Measurements from ENCODE around the gene FSTL5.
A peak's percentile ranks its signal among the peaks of the same experiment; 100 is the strongest.

FSTL5 gene

DNA sequence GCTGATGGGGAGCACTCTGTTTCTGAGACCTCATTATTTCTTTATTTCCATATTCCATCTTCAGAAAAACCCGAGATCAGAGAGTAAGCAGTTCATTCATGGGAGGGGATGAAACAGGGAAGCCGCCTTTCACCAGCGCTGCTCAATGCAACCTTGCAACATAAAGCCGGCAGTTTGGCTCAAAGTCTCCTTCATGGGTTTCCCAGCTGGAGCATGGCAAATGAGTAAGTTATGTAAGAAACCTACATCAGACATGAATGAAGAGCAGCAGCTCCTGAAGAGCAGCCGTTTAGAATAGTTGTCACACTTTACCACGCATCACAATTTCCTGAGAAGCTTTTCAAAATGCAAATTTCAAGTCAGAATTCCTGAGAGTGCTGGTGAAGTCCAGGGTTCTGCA, 578.8 kb downstream of the FSTL5 start:
- Histone ChIP-seq H2BK15ac (ENCODE audit: low read length) (no peak overlapping the region), H3K4me2 (ENCODE audit: insufficient read depth, low read length, poor library complexity, severe bottlenecking) (no peak overlapping the region), H3K18ac (ENCODE audit: low read length) (no peak overlapping the region), H3K27me3 (ENCODE audit: control insufficient read depth in 3 of 3, insufficient read depth in 3 of 3, low read depth in 1 of 3, low read length in 3 of 3) (no peaks in the 10 kb centered on the region), H3K79me1 (ENCODE audit: low read depth, low read length) (no peaks in the 10 kb centered on the region), H4K91ac (ENCODE audit: low read depth, low read length, poor library complexity) (no peak overlapping the region), H2AK5ac (ENCODE audit: low read depth, low read length) (no peak overlapping the region), H3K4ac (ENCODE audit: low read length) (no peak overlapping the region), H3K36me3 (replicated peaks in 1 of 2; ENCODE audit: control insufficient read depth in 2 of 2, insufficient read depth in 2 of 2, low read length in 2 of 2) (no peaks in the 10 kb centered on the region), H3K9ac (ENCODE audit: low read depth, low read length, poor library complexity) (no peak overlapping the region), H3K14ac (ENCODE audit: low read length) (no peak overlapping the region), H4K8ac (ENCODE audit: low read depth, low read length) (no peak overlapping the region), H2BK12ac (ENCODE audit: low read length) (no peak overlapping the region), H3K23ac (ENCODE audit: low read depth, low read length, poor library complexity) (no peak overlapping the region), H2AFZ (ENCODE audit: low read length) (peak overlapping the region; percentile 60), H3K4me3 (ENCODE audit: low read length in 2 of 2) (no peak overlapping the region), H3K4me1 (ENCODE audit: control insufficient read depth in 2 of 2, insufficient read depth in 1 of 2, low read depth in 1 of 2, low read length in 2 of 2) (peaks cover 0 to 6% of the 10 kb centered on the region in 2 donors), H3K9me3 (replicated peaks in 1 of 2; ENCODE audit: control insufficient read depth in 2 of 2, insufficient read depth in 1 of 2, low read depth in 1 of 2, low read length in 2 of 2) (no peaks in the 10 kb centered on the region), H3K27ac (replicated peaks; ENCODE audit: low read length) (no peak overlapping the region), H2BK120ac (ENCODE audit: low read depth, low read length) (no peak overlapping the region), H2BK5ac (ENCODE audit: low read length) (no peak overlapping the region)
- no peak for DNase-seq (ENCODE audit: low spot score)
- no CpG with 5 or more reads among the region's 6 CpGs for WGBS, 2 donors (ENCODE audit: extremely low coverage in 2 of 2, insufficient read length in 2 of 2, insufficient replicate concordance in 1 of 2)

DNA sequence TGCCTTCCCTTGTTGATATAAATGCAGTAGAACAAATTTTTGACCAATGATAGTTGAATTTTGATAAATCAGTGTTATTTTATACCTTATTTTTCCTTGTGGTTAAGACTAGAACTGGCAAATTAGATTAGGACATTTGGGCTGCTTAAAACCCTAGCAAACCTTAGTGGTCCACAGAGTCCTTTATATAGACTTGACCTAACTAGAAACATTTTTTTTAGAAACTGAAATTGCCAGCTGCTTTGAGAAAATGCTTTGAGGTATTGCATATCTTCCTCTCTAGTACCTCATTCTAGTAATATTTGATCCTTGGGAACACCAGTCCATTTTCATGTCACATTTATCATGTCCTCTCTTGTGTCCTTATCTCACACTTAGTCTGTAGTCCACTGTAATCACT, 580.3 kb downstream of the FSTL5 start:
- no peak overlapping the region for H3K4me2 ChIP-seq (ENCODE audit: insufficient read depth, low read length, poor library complexity, severe bottlenecking)
- no peak overlapping the region for H4K8ac ChIP-seq (ENCODE audit: low read depth, low read length)
- H4K91ac ChIP-seq (ENCODE audit: low read depth, low read length, poor library complexity) = no peak overlapping the region
- H3K4me1 ChIP-seq (ENCODE audit: control insufficient read depth in 2 of 2, insufficient read depth in 1 of 2, low read depth in 1 of 2, low read length in 2 of 2) = peaks cover 0 to 6% of the 10 kb centered on the region in 2 donors
- no peak overlapping the region for H2BK120ac ChIP-seq (ENCODE audit: low read depth, low read length)
- no peak overlapping the region for H3K27ac ChIP-seq (replicated peaks; ENCODE audit: low read length)
- no peak overlapping the region for H3K18ac ChIP-seq (ENCODE audit: low read length)
- no peak overlapping the region for H2BK12ac ChIP-seq (ENCODE audit: low read length)
- H3K14ac ChIP-seq (ENCODE audit: low read length) = no peak overlapping the region
- no peaks in the 10 kb centered on the region for H3K27me3 ChIP-seq (ENCODE audit: control insufficient read depth in 3 of 3, insufficient read depth in 3 of 3, low read depth in 1 of 3, low read length in 3 of 3)
- H3K36me3 ChIP-seq (replicated peaks in 1 of 2; ENCODE audit: control insufficient read depth in 2 of 2, insufficient read depth in 2 of 2, low read length in 2 of 2) = no peaks in the 10 kb centered on the region
- no peak overlapping the region for H3K23ac ChIP-seq (ENCODE audit: low read depth, low read length, poor library complexity)
- H2BK5ac ChIP-seq (ENCODE audit: low read length) = no peak overlapping the region
- no peak overlapping the region for H3K4ac ChIP-seq (ENCODE audit: low read length)
- H3K9me3 ChIP-seq (replicated peaks in 1 of 2; ENCODE audit: control insufficient read depth in 2 of 2, insufficient read depth in 1 of 2, low read depth in 1 of 2, low read length in 2 of 2) = no peaks in the 10 kb centered on the region
- peak overlapping the region; percentile 30 for H2AFZ ChIP-seq (ENCODE audit: low read length)
- no peaks in the 10 kb centered on the region for H3K79me1 ChIP-seq (ENCODE audit: low read depth, low read length)
- H2BK15ac ChIP-seq (ENCODE audit: low read length) = no peak overlapping the region
- H2AK5ac ChIP-seq (ENCODE audit: low read depth, low read length) = no peak overlapping the region
- no peak for DNase-seq (ENCODE audit: low spot score)
- no peak overlapping the region for H3K9ac ChIP-seq (ENCODE audit: low read depth, low read length, poor library complexity)
- no peak overlapping the region for H3K4me3 ChIP-seq (ENCODE audit: low read length in 2 of 2)

- Histone ChIP-seq H3K4me1 (ENCODE audit: control insufficient read depth in 2 of 2, insufficient read depth in 1 of 2, low read depth in 1 of 2, low read length in 2 of 2) (peaks cover 0 to 6% of the 10 kb centered on the region in 2 donors), H4K91ac (ENCODE audit: low read depth, low read length, poor library complexity) (no peak overlapping the region), H3K79me1 (ENCODE audit: low read depth, low read length) (no peaks in the 10 kb centered on the region), H3K9ac (ENCODE audit: low read depth, low read length, poor library complexity) (no peak overlapping the region), H2BK120ac (ENCODE audit: low read depth, low read length) (no peak overlapping the region), H3K18ac (ENCODE audit: low read length) (no peak overlapping the region), H3K9me3 (replicated peaks in 1 of 2; ENCODE audit: control insufficient read depth in 2 of 2, insufficient read depth in 1 of 2, low read depth in 1 of 2, low read length in 2 of 2) (no peaks in the 10 kb centered on the region), H3K23ac (ENCODE audit: low read depth, low read length, poor library complexity) (no peak overlapping the region), H2AFZ (ENCODE audit: low read length) (peak overlapping the region; percentile 60), H3K4ac (ENCODE audit: low read length) (no peak overlapping the region), H2AK5ac (ENCODE audit: low read depth, low read length) (no peak overlapping the region), H3K4me2 (ENCODE audit: insufficient read depth, low read length, poor library complexity, severe bottlenecking) (no peak overlapping the region), H3K14ac (ENCODE audit: low read length) (no peak overlapping the region), H3K4me3 (ENCODE audit: low read length in 2 of 2) (no peak overlapping the region), H3K27me3 (ENCODE audit: control insufficient read depth in 3 of 3, insufficient read depth in 3 of 3, low read depth in 1 of 3, low read length in 3 of 3) (no peaks in the 10 kb centered on the region), H3K36me3 (replicated peaks in 1 of 2; ENCODE audit: control insufficient read depth in 2 of 2, insufficient read depth in 2 of 2, low read length in 2 of 2) (no peaks in the 10 kb centered on the region), H2BK5ac (ENCODE audit: low read length) (no peak overlapping the region), H2BK12ac (ENCODE audit: low read length) (no peak overlapping the region), H3K27ac (replicated peaks; ENCODE audit: low read length) (no peak overlapping the region), H4K8ac (ENCODE audit: low read depth, low read length) (no peak overlapping the region), H2BK15ac (ENCODE audit: low read length) (no peak overlapping the region)
- WGBS, 2 donors (ENCODE audit: extremely low coverage in 2 of 2, insufficient read length in 2 of 2, insufficient replicate concordance in 1 of 2) = no CpG with 5 or more reads among the region's 7 CpGs
- no peak for DNase-seq (ENCODE audit: low spot score)
These were observed 582.3 kb downstream of the FSTL5 start for GRCh38 chr4:161581262-161582230.

GRCh38 chr4:161577579-161578301, 586.1 kb downstream of the FSTL5 start:
- H3K4me3 ChIP-seq (ENCODE audit: low read length in 2 of 2) = no peak overlapping the region
- H4K8ac ChIP-seq (ENCODE audit: low read depth, low read length) = no peak overlapping the region
- H3K9me3 ChIP-seq (replicated peaks in 1 of 2; ENCODE audit: control insufficient read depth in 2 of 2, insufficient read depth in 1 of 2, low read depth in 1 of 2, low read length in 2 of 2) = no peaks in the 10 kb centered on the region
- no peak overlapping the region for H3K27ac ChIP-seq (replicated peaks; ENCODE audit: low read length)
- no CpG with 5 or more reads among the region's 6 CpGs for WGBS, 2 donors (ENCODE audit: extremely low coverage in 2 of 2, insufficient read length in 2 of 2, insufficient replicate concordance in 1 of 2)
- H3K4me1 ChIP-seq (ENCODE audit: control insufficient read depth in 2 of 2, insufficient read depth in 1 of 2, low read depth in 1 of 2, low read length in 2 of 2) = peaks cover 0 to 4% of the 10 kb centered on the region in 2 donors
- peak overlapping the region; percentile 43 for H2AFZ ChIP-seq (ENCODE audit: low read length)
- H2BK12ac ChIP-seq (ENCODE audit: low read length) = no peak overlapping the region
- no peak overlapping the region for H2BK15ac ChIP-seq (ENCODE audit: low read length)
- H3K9ac ChIP-seq (ENCODE audit: low read depth, low read length, poor library complexity) = no peak overlapping the region
- H3K36me3 ChIP-seq (replicated peaks in 1 of 2; ENCODE audit: control insufficient read depth in 2 of 2, insufficient read depth in 2 of 2, low read length in 2 of 2) = no peaks in the 10 kb centered on the region
- no peaks in the 10 kb centered on the region for H3K79me1 ChIP-seq (ENCODE audit: low read depth, low read length)
- H4K91ac ChIP-seq (ENCODE audit: low read depth, low read length, poor library complexity) = no peak overlapping the region
- no peak overlapping the region for H3K23ac ChIP-seq (ENCODE audit: low read depth, low read length, poor library complexity)
- H3K4me2 ChIP-seq (ENCODE audit: insufficient read depth, low read length, poor library complexity, severe bottlenecking) = no peak overlapping the region
- no peak overlapping the region for H3K18ac ChIP-seq (ENCODE audit: low read length)
- no peak overlapping the region for H3K4ac ChIP-seq (ENCODE audit: low read length)
- H2BK5ac ChIP-seq (ENCODE audit: low read length) = no peak overlapping the region
- no peaks in the 10 kb centered on the region for H3K27me3 ChIP-seq (ENCODE audit: control insufficient read depth in 3 of 3, insufficient read depth in 3 of 3, low read depth in 1 of 3, low read length in 3 of 3)
- H3K14ac ChIP-seq (ENCODE audit: low read length) = no peak overlapping the region
- no peak for DNase-seq (ENCODE audit: low spot score)
- no peak overlapping the region for H2AK5ac ChIP-seq (ENCODE audit: low read depth, low read length)
- no peak overlapping the region for H2BK120ac ChIP-seq (ENCODE audit: low read depth, low read length)

Measured in neuronal stem cell (in vitro differentiated cells).